ENCODE data around the gene COL21A1.
"Not testable (repeated sequence)": the region's sequence is repeated elsewhere in the genome, so short reads cannot be mapped to it uniquely, and the experiment has no call there.

COL21A1 gene

GRCh38 chr6:56266011-56266410 lies 18.6 kb upstream of the COL21A1 start:
- Mint-ChIP-seq H3K27ac (ENCODE audit: low read depth) (no peak overlapping the region), H3K27me3 (no peaks in the 10 kb centered on the region), H3K36me3 (ENCODE audit: insufficient read depth) (no peaks in the 10 kb centered on the region), H3K4me3 (no peak overlapping the region), H3K9me3 (peaks cover 19% of the 10 kb centered on the region), H3K4me1 (no peaks in the 10 kb centered on the region)
- ATAC-seq (replicated peaks; ENCODE audit: extremely low read depth, poor library complexity, severe bottlenecking) (no peak), DNase-seq (ENCODE audit: low spot score in 2 of 2) (no peak)

- DNase-seq (ENCODE audit: low spot score in 2 of 2): no peak
- H3K36me3 Mint-ChIP-seq (ENCODE audit: insufficient read depth): no peaks in the 10 kb centered on the region
- peaks cover 6% of the 10 kb centered on the region for H3K9me3 Mint-ChIP-seq
- no peak overlapping the region for H3K27ac Mint-ChIP-seq (ENCODE audit: low read depth)
- H3K4me1 Mint-ChIP-seq: no peaks in the 10 kb centered on the region
- no peak overlapping the region for H3K4me3 Mint-ChIP-seq
- no peak for ATAC-seq (replicated peaks; ENCODE audit: extremely low read depth, poor library complexity, severe bottlenecking)
- H3K27me3 Mint-ChIP-seq: no peaks in the 10 kb centered on the region
These were observed 16.4 kb upstream of the COL21A1 start for GRCh38 chr6:56263596-56264315.

- H3K4me1 Mint-ChIP-seq; H3K27me3 Mint-ChIP-seq; H3K27ac Mint-ChIP-seq (ENCODE audit: low read depth); ATAC-seq (replicated peaks; ENCODE audit: extremely low read depth, poor library complexity, severe bottlenecking); H3K9me3 Mint-ChIP-seq; H3K4me3 Mint-ChIP-seq; H3K36me3 Mint-ChIP-seq (ENCODE audit: insufficient read depth); DNase-seq (ENCODE audit: low spot score in 2 of 2): not testable (repeated sequence)
These were observed 13.2 kb upstream of the COL21A1 start for GRCh38 chr6:56260593-56260992.

- no peak overlapping the region for H3K4me3 Mint-ChIP-seq
- peaks cover 5% of the 10 kb centered on the region for H3K9me3 Mint-ChIP-seq
- H3K4me1 Mint-ChIP-seq: no peaks in the 10 kb centered on the region
- no peak for ATAC-seq (replicated peaks; ENCODE audit: extremely low read depth, poor library complexity, severe bottlenecking)
- H3K27me3 Mint-ChIP-seq: no peaks in the 10 kb centered on the region
- H3K27ac Mint-ChIP-seq (ENCODE audit: low read depth): no peak overlapping the region
- no peak for DNase-seq (ENCODE audit: low spot score in 2 of 2)
- no peaks in the 10 kb centered on the region for H3K36me3 Mint-ChIP-seq (ENCODE audit: insufficient read depth)
These were observed 12.1 kb upstream of the COL21A1 start for GRCh38 chr6:56259234-56260077.

- no peaks in the 10 kb centered on the region for H3K4me1 Mint-ChIP-seq
- H3K27ac Mint-ChIP-seq (ENCODE audit: low read depth): no peak overlapping the region
- no peak for DNase-seq (ENCODE audit: low spot score in 2 of 2)
- H3K9me3 Mint-ChIP-seq: no peaks in the 10 kb centered on the region
- ATAC-seq (replicated peaks; ENCODE audit: extremely low read depth, poor library complexity, severe bottlenecking): no peak
- H3K27me3 Mint-ChIP-seq: no peaks in the 10 kb centered on the region
- no peak overlapping the region for H3K4me3 Mint-ChIP-seq
- no peaks in the 10 kb centered on the region for H3K36me3 Mint-ChIP-seq (ENCODE audit: insufficient read depth)
These were observed 8.0 kb upstream of the COL21A1 start for GRCh38 chr6:56255349-56255748.

- H3K27ac Mint-ChIP-seq (ENCODE audit: low read depth): no peak overlapping the region
- DNase-seq (ENCODE audit: low spot score in 2 of 2): no peak
These were observed 2.9 kb upstream of the COL21A1 start for GRCh38 chr6:56250266-56250665.

GRCh38 chr6:56247654-56248122 lies 308 bp upstream of the COL21A1 start:
- Mint-ChIP-seq H3K4me1 (no peaks in the 10 kb centered on the region), H3K27ac (ENCODE audit: low read depth) (no peak overlapping the region), H3K27me3 (no peaks in the 10 kb centered on the region), H3K4me3 (no peak overlapping the region), H3K9me3 (peaks cover 6% of the 10 kb centered on the region), H3K36me3 (ENCODE audit: insufficient read depth) (no peaks in the 10 kb centered on the region)
- DNase-seq (ENCODE audit: low spot score in 2 of 2): no peak
- ATAC-seq (replicated peaks; ENCODE audit: extremely low read depth, poor library complexity, severe bottlenecking): no peak

More at GRCh38 chr6:56250266-56250665, 2.9 kb upstream of the COL21A1 start:
- H3K27me3 Mint-ChIP-seq: no peaks in the 10 kb centered on the region
- ATAC-seq (replicated peaks; ENCODE audit: extremely low read depth, poor library complexity, severe bottlenecking): no peak
- no peaks in the 10 kb centered on the region for H3K4me1 Mint-ChIP-seq
- no peak overlapping the region for H3K4me3 Mint-ChIP-seq
- H3K9me3 Mint-ChIP-seq: peaks cover 6% of the 10 kb centered on the region
- no peaks in the 10 kb centered on the region for H3K36me3 Mint-ChIP-seq (ENCODE audit: insufficient read depth)

GRCh38 chr6:56246541-56246880 lies 869 bp downstream of the COL21A1 start:
- Mint-ChIP-seq H3K9me3 (peaks cover 6% of the 10 kb centered on the region), H3K4me1 (no peaks in the 10 kb centered on the region), H3K36me3 (ENCODE audit: insufficient read depth) (no peaks in the 10 kb centered on the region), H3K27me3 (no peaks in the 10 kb centered on the region), H3K4me3 (no peak overlapping the region), H3K27ac (ENCODE audit: low read depth) (no peak overlapping the region)
- DNase-seq (ENCODE audit: low spot score in 2 of 2): no peak
- ATAC-seq (replicated peaks; ENCODE audit: extremely low read depth, poor library complexity, severe bottlenecking): no peak

- H3K9me3 Mint-ChIP-seq: peaks cover 6% of the 10 kb centered on the region
- no peaks in the 10 kb centered on the region for H3K4me1 Mint-ChIP-seq
- no peak overlapping the region for H3K27ac Mint-ChIP-seq (ENCODE audit: low read depth)
- no peaks in the 10 kb centered on the region for H3K36me3 Mint-ChIP-seq (ENCODE audit: insufficient read depth)
- no peak for DNase-seq (ENCODE audit: low spot score in 2 of 2)
- H3K27me3 Mint-ChIP-seq: no peaks in the 10 kb centered on the region
- no peak for ATAC-seq (replicated peaks; ENCODE audit: extremely low read depth, poor library complexity, severe bottlenecking)
- no peak overlapping the region for H3K4me3 Mint-ChIP-seq
These were observed 1.5 kb downstream of the COL21A1 start for GRCh38 chr6:56245903-56246351.

GRCh38 chr6:56244528-56245253 lies 2.7 kb downstream of the COL21A1 start:
- Mint-ChIP-seq H3K36me3 (ENCODE audit: insufficient read depth) (no peaks in the 10 kb centered on the region), H3K4me3 (no peak overlapping the region), H3K27me3 (no peaks in the 10 kb centered on the region), H3K4me1 (no peaks in the 10 kb centered on the region), H3K27ac (ENCODE audit: low read depth) (no peak overlapping the region), H3K9me3 (peaks cover 6% of the 10 kb centered on the region)
- DNase-seq (ENCODE audit: low spot score in 2 of 2): no peak
- no peak for ATAC-seq (replicated peaks; ENCODE audit: extremely low read depth, poor library complexity, severe bottlenecking)

GRCh38 chr6:56244089-56244488 lies 3.3 kb downstream of the COL21A1 start:
- no peak for DNase-seq (ENCODE audit: low spot score in 2 of 2)
- no peaks in the 10 kb centered on the region for H3K36me3 Mint-ChIP-seq (ENCODE audit: insufficient read depth)
- no peak for ATAC-seq (replicated peaks; ENCODE audit: extremely low read depth, poor library complexity, severe bottlenecking)
- no peaks in the 10 kb centered on the region for H3K4me1 Mint-ChIP-seq
- H3K27ac Mint-ChIP-seq (ENCODE audit: low read depth): no peak overlapping the region
- H3K4me3 Mint-ChIP-seq: no peak overlapping the region
- peaks cover 6% of the 10 kb centered on the region for H3K9me3 Mint-ChIP-seq
- H3K27me3 Mint-ChIP-seq: no peaks in the 10 kb centered on the region

GRCh38 chr6:56243518-56244070 lies 3.8 kb downstream of the COL21A1 start:
- no peak overlapping the region for H3K4me3 Mint-ChIP-seq
- DNase-seq (ENCODE audit: low spot score in 2 of 2): no peak
- no peaks in the 10 kb centered on the region for H3K36me3 Mint-ChIP-seq (ENCODE audit: insufficient read depth)
- ATAC-seq (replicated peaks; ENCODE audit: extremely low read depth, poor library complexity, severe bottlenecking): no peak
- no peak overlapping the region for H3K27ac Mint-ChIP-seq (ENCODE audit: low read depth)
- H3K27me3 Mint-ChIP-seq: no peaks in the 10 kb centered on the region
- H3K9me3 Mint-ChIP-seq: peaks cover 6% of the 10 kb centered on the region
- H3K4me1 Mint-ChIP-seq: no peaks in the 10 kb centered on the region
